T-helper 17 cell (primary cell): ENCODE results near the gene EPHA1. TPM values are rescaled to one million over a fixed set of nuclear protein-coding genes. Genes with fewer than 3 reads are reported as not detected.
"Not testable (repeated sequence)": the region's sequence is repeated elsewhere in the genome, so short reads cannot be mapped to it uniquely, and the experiment has no call there.

Experiments
- ATAC-seq: fragments of 150-1000 bp; cut with Tn5 transposase; 2 replicates; pipeline ENCODE4 v1.10.0; 2021; ENCODE audit warnings: mild to moderate bottlenecking, moderate library complexity
- DNase-seq, 3 donors: peaks; one replicate each; pipeline versions ENCODE4 v3.0.0 to v3.0.0-alpha.2; 2020 to 2021
- H3K9me3 ChIP-seq: one replicate; pipeline ENCODE4 v1.7.0; 2013; ENCODE audit warnings: low read length, mild to moderate bottlenecking; ENCODE audit not compliant: control insufficient read depth, poor library complexity, severe bottlenecking
- H3K27ac Mint-ChIP-seq: one replicate; pipeline ENCODE4 v1.8.0; 2022; ENCODE audit warnings: mild to moderate bottlenecking, moderate library complexity, mixed read lengths
- H3K27me3 Mint-ChIP-seq: one replicate; pipeline ENCODE4 v1.8.0; 2022; ENCODE audit warnings: mixed read lengths
- H3K36me3 Mint-ChIP-seq: one replicate; pipeline ENCODE4 v1.8.0; 2022; ENCODE audit warnings: low read depth, mixed read lengths
- H3K4me1 Mint-ChIP-seq: one replicate; pipeline ENCODE4 v1.8.0; 2022; ENCODE audit warnings: mild to moderate bottlenecking, mixed read lengths
- H3K4me3 Mint-ChIP-seq: one replicate; pipeline ENCODE4 v1.8.0; 2022; ENCODE audit warnings: mild to moderate bottlenecking, moderate library complexity, mixed read lengths
- total RNA-seq, 4 donors: library from RNA in 2 of 4; stranded (reverse) in 2 of 4; gene quantifications; one replicate each; pipeline ENCODE4 v1.2.3 and lab custom pipeline; 2022 to 2026

EPHA1 gene
- total RNA-seq, 2 donors from 2014 or later: 9.4 to 19.7 TPM

GRCh38 chr7:143444063-143444782, 35.6 kb upstream of the EPHA1 start:
- Mint-ChIP-seq H3K27me3 (peaks cover 9% of the 10 kb centered on the region), H3K4me1 (no peaks in the 10 kb centered on the region), H3K27ac (no peak overlapping the region), H3K36me3 (peaks cover 4% of the 10 kb centered on the region), H3K4me3 (no peak overlapping the region)
- no peak for DNase-seq
- no peaks in the 10 kb centered on the region for H3K9me3 ChIP-seq
- no peak for ATAC-seq

- peaks cover 3% of the 10 kb centered on the region for H3K4me1 Mint-ChIP-seq
- ATAC-seq: no peak
- no peak within 1 kb of the TSS for H3K27ac Mint-ChIP-seq
- no peaks in the 10 kb centered on the region for H3K9me3 ChIP-seq
- peaks cover 8% of the 10 kb centered on the region for H3K36me3 Mint-ChIP-seq
- no peak within 1 kb of the TSS for H3K4me3 Mint-ChIP-seq
- DNase-seq: no peak
- H3K27me3 Mint-ChIP-seq: peaks cover 9% of the 10 kb centered on the region
These were observed 34.5 kb upstream of the EPHA1 start, which contains the start of gene TAS2R60 for GRCh38 chr7:143443153-143443552. TAS2R60 (plus strand) TSS chr7:143443453; CDS start chr7:143443453, 0 bp downstream.

GRCh38 chr7:143439866-143440265, 31.2 kb upstream of the EPHA1 start:
- H3K9me3 ChIP-seq: no peaks in the 10 kb centered on the region
- no peak for DNase-seq
- H3K4me3 Mint-ChIP-seq: no peak overlapping the region
- peaks cover 9% of the 10 kb centered on the region for H3K27me3 Mint-ChIP-seq
- no peak for ATAC-seq
- no peak overlapping the region for H3K27ac Mint-ChIP-seq
- H3K4me1 Mint-ChIP-seq: peaks cover 17% of the 10 kb centered on the region
- peaks cover 10% of the 10 kb centered on the region for H3K36me3 Mint-ChIP-seq

GRCh38 chr7:143437578-143437977, 28.9 kb upstream of the EPHA1 start:
- Mint-ChIP-seq H3K4me3 (peak overlapping the region; percentile 71), H3K36me3 (peaks cover 10% of the 10 kb centered on the region), H3K4me1 (peaks cover 17% of the 10 kb centered on the region), H3K27me3 (peaks cover 9% of the 10 kb centered on the region), H3K27ac (peak overlapping the region; percentile 88)
- no peaks in the 10 kb centered on the region for H3K9me3 ChIP-seq
- DNase-seq (no peak), ATAC-seq (no peak)

- H3K4me1 Mint-ChIP-seq: peaks cover 17% of the 10 kb centered on the region
- ATAC-seq (no peak), DNase-seq (no peak)
- H3K27ac Mint-ChIP-seq: peak overlapping the region; percentile 88
- no peak overlapping the region for H3K4me3 Mint-ChIP-seq
- peaks cover 10% of the 10 kb centered on the region for H3K36me3 Mint-ChIP-seq
- peaks cover 4% of the 10 kb centered on the region for H3K27me3 Mint-ChIP-seq
- H3K9me3 ChIP-seq: no peaks in the 10 kb centered on the region
These were observed 27.8 kb upstream of the EPHA1 start for GRCh38 chr7:143436325-143436946.

- H3K4me1 Mint-ChIP-seq: peaks cover 17% of the 10 kb centered on the region
- no peak for ATAC-seq
- H3K9me3 ChIP-seq: no peaks in the 10 kb centered on the region
- DNase-seq: no peak
- H3K4me3 Mint-ChIP-seq: no peak overlapping the region
- no peak overlapping the region for H3K27ac Mint-ChIP-seq
- no peaks in the 10 kb centered on the region for H3K27me3 Mint-ChIP-seq
- peaks cover 11% of the 10 kb centered on the region for H3K36me3 Mint-ChIP-seq
These were observed 26.6 kb upstream of the EPHA1 start for GRCh38 chr7:143435266-143435665.

- Mint-ChIP-seq H3K4me1 (peaks cover 17% of the 10 kb centered on the region), H3K4me3 (no peak overlapping the region), H3K27me3 (no peaks in the 10 kb centered on the region), H3K36me3 (peaks cover 9% of the 10 kb centered on the region), H3K27ac (no peak overlapping the region)
- DNase-seq: no peak
- no peaks in the 10 kb centered on the region for H3K9me3 ChIP-seq
- no peak for ATAC-seq
These were observed 26.0 kb upstream of the EPHA1 start for GRCh38 chr7:143434660-143435059.

- DNase-seq (no peak), ATAC-seq (no peak)
- Mint-ChIP-seq H3K27me3 (no peaks in the 10 kb centered on the region), H3K36me3 (peaks cover 8% of the 10 kb centered on the region), H3K27ac (no peak overlapping the region), H3K4me3 (no peak overlapping the region), H3K4me1 (peaks cover 17% of the 10 kb centered on the region)
- H3K9me3 ChIP-seq: no peaks in the 10 kb centered on the region
These were observed 25.1 kb upstream of the EPHA1 start for GRCh38 chr7:143433759-143434158.

GRCh38 chr7:143431109-143431508, 22.5 kb upstream of the EPHA1 start:
- peak overlapping the region; percentile 68 for H3K27ac Mint-ChIP-seq
- ATAC-seq: no peak

GRCh38 chr7:143429770-143430698, 21.4 kb upstream of the EPHA1 start:
- ATAC-seq: no peak
- H3K27me3 Mint-ChIP-seq: no peaks in the 10 kb centered on the region
- no peak overlapping the region for H3K27ac Mint-ChIP-seq
- H3K4me1 Mint-ChIP-seq: peaks cover 5% of the 10 kb centered on the region
- H3K4me3 Mint-ChIP-seq: no peak overlapping the region
- no peak for DNase-seq
- peaks cover 3% of the 10 kb centered on the region for H3K36me3 Mint-ChIP-seq
- H3K9me3 ChIP-seq: no peaks in the 10 kb centered on the region

More at GRCh38 chr7:143431109-143431508, 22.5 kb upstream of the EPHA1 start:
- Mint-ChIP-seq H3K4me3 (no peak overlapping the region), H3K4me1 (peaks cover 8% of the 10 kb centered on the region), H3K27me3 (no peaks in the 10 kb centered on the region), H3K36me3 (peaks cover 5% of the 10 kb centered on the region)
- no peak for DNase-seq
- no peaks in the 10 kb centered on the region for H3K9me3 ChIP-seq

- no peak for DNase-seq
- no peaks in the 10 kb centered on the region for H3K27me3 Mint-ChIP-seq
- peak overlapping the region; percentile 34 for H3K27ac Mint-ChIP-seq
- peaks cover 3% of the 10 kb centered on the region for H3K36me3 Mint-ChIP-seq
- H3K4me3 Mint-ChIP-seq: no peak overlapping the region
- no peaks in the 10 kb centered on the region for H3K9me3 ChIP-seq
- H3K4me1 Mint-ChIP-seq: peaks cover 5% of the 10 kb centered on the region
- no peak for ATAC-seq
These were observed 18.0 kb upstream of the EPHA1 start for GRCh38 chr7:143426479-143427142.

- ATAC-seq, H3K4me1 Mint-ChIP-seq, H3K36me3 Mint-ChIP-seq, H3K4me3 Mint-ChIP-seq, DNase-seq, H3K9me3 ChIP-seq, H3K27ac Mint-ChIP-seq, H3K27me3 Mint-ChIP-seq: not testable (repeated sequence)
These were observed 15.8 kb upstream of the EPHA1 start for GRCh38 chr7:143424476-143424875.

GRCh38 chr7:143422033-143422432, 13.4 kb upstream of the EPHA1 start:
- DNase-seq (no peak), ATAC-seq (no peak)
- Mint-ChIP-seq H3K4me1 (peaks cover 11% of the 10 kb centered on the region), H3K27ac (no peak overlapping the region), H3K27me3 (no peaks in the 10 kb centered on the region), H3K36me3 (peaks cover 6% of the 10 kb centered on the region), H3K4me3 (no peak overlapping the region)
- H3K9me3 ChIP-seq: no peaks in the 10 kb centered on the region
